Common myeloid progenitor, CD34-positive (primary cell): ENCODE measurements around the gene MAT2A. TPM values are rescaled to one million over a fixed set of nuclear protein-coding genes. Genes with fewer than 3 reads are reported as not detected.

Experiments used
- CTCF ChIA-PET: fragments of 350-600 bp; sonication (Branson Sonifier 250); formaldehyde crosslinking; loops from one replicate; lab custom pipeline; 2021; ENCODE audit warnings: antibody characterized with exemption; lab: Charles Lee
- POLR2A ChIA-PET: fragments of 350-600 bp; sonication (Branson Sonifier 250); formaldehyde crosslinking; loops from one replicate; lab custom pipeline; 2021; ENCODE audit warnings: antibody characterized with exemption; lab: Charles Lee
- DNase-seq, 3 donors: peaks; one replicate each; pipeline versions ENCODE4 v3.0.0 to v3.0.0-alpha.2; 2013
- H3K27ac ChIP-seq, 2 experiments: 1 replicate in 1 of 2; 2 replicates in 1 of 2; pipeline ENCODE4 v1.7.0; 2013; ENCODE audit warnings: inconsistent platforms in 2 of 2, low read length in 2 of 2, mild to moderate bottlenecking in 2 of 2, low read depth in 1 of 2, moderate library complexity in 1 of 2; ENCODE audit not compliant: severe bottlenecking in 2 of 2, insufficient read depth in 1 of 2, poor library complexity in 1 of 2
- H3K27me3 ChIP-seq, 5 experiments: replicated peaks in 2 of 5; 1 replicate in 3 of 5; 2 replicates in 2 of 5; pipeline versions ENCODE4 v1.6.1 to v1.7.0; 2013; ENCODE audit warnings: low read length in 4 of 5, mild to moderate bottlenecking in 2 of 5, moderate library complexity in 2 of 5, inconsistent platforms in 1 of 5; ENCODE audit not compliant: insufficient read depth in 5 of 5, control insufficient read depth in 4 of 5
- H3K36me3 ChIP-seq, 4 experiments: 1 replicate in 2 of 4; 2 replicates in 2 of 4; pipeline versions ENCODE4 v1.6.1 to v1.7.0; 2013; ENCODE audit warnings: low read length in 3 of 4, control low read depth in 1 of 4, mild to moderate bottlenecking in 1 of 4; ENCODE audit not compliant: control insufficient read depth in 4 of 4, insufficient read depth in 4 of 4
- H3K4me1 ChIP-seq, 4 experiments: 1 replicate in 3 of 4; 2 replicates in 1 of 4; pipeline versions ENCODE4 v1.6.1 to v1.7.1; 2013; ENCODE audit warnings: low read length in 3 of 4, mild to moderate bottlenecking in 3 of 4, control low read depth in 1 of 4, inconsistent platforms in 1 of 4, moderate library complexity in 1 of 4; ENCODE audit not compliant: control insufficient read depth in 4 of 4, insufficient read depth in 4 of 4; ENCODE audit errors: control extremely low read depth in 1 of 4
- H3K4me3 ChIP-seq, 7 experiments: 1 replicate in 4 of 7; 2 replicates in 3 of 7; pipeline versions ENCODE4 v1.5.1 to v1.7.0; 2013; ENCODE audit warnings: mild to moderate bottlenecking in 7 of 7, low read length in 6 of 7, moderate library complexity in 6 of 7, inconsistent platforms in 2 of 7, low read depth in 2 of 7, control low read depth in 1 of 7; ENCODE audit not compliant: insufficient read depth in 4 of 7, control insufficient read depth in 1 of 7; ENCODE audit errors: extremely low read depth in 1 of 7
- H3K9me3 ChIP-seq, 5 experiments: 1 replicate in 4 of 5; 2 replicates in 1 of 5; pipeline versions ENCODE4 v1.6.1 to v1.7.1; 2013; ENCODE audit warnings: low read length in 4 of 5, mild to moderate bottlenecking in 2 of 5, inconsistent platforms in 1 of 5, low read depth in 1 of 5, moderate library complexity in 1 of 5; ENCODE audit not compliant: control insufficient read depth in 4 of 5, insufficient read depth in 2 of 5; ENCODE audit errors: control extremely low read depth in 1 of 5
- WGBS: methylation state at CpG from one replicate; pipeline ENCODE4 v1.1.5; 2013; ENCODE audit not compliant: insufficient coverage; 5-methylcytosine and 5-hydroxymethylcytosine counted together
- polyA plus RNA-seq: library from polyadenylated mRNA; unstranded; fragments of 120-200 nt; gene quantifications from one replicate; pipeline ENCODE4 v1.2.1, GENCODE V29; 2013

MAT2A gene
- polyA plus RNA-seq, result 238 TPM

- WGBS, result under 1% methylated on average over 83 of the region's 92 CpGs
- Histone ChIP-seq H3K27ac (peak within 1 kb of the TSS; percentile 98 to 100), H3K36me3 (peaks cover 16 to 42% (median 24%) of the 10 kb centered on the region in 4 experiments), H3K9me3 (no peaks in the 10 kb centered on the region), H3K4me3 (peak within 1 kb of the TSS; percentile 61 to 96 (median 85)), H3K4me1 (peaks cover 37 to 68% (median 60%) of the 10 kb centered on the region in 4 experiments), H3K27me3 (no peaks in the 10 kb centered on the region)
- DNase-seq, result peak; percentile 93 to 97 (median 96)
- ChIA-PET CTCF (interaction anchor here (0.7 to 28.0 kb wide), 11 partner anchors 9 to 131 kb away, joined by 3 to 584 read pairs (median 5); partner anchors contain the start of gene SH2D6), POLR2A (interaction anchor here (0.7 to 3.5 kb wide), 24 partner anchors 12 to 173 kb away, joined by 3 to 69 read pairs (median 6); partner anchors contain the start of genes GGCX, SH2D6, TMEM150A and VAMP8)
These were observed at the start of gene MAT2A for GRCh38 chr2:85538507-85539360. TSS of gene MAT2A (plus strand) at chr2:85539168. CDS start at chr2:85539288, 120 bp downstream.

GRCh38 chr2:85490861-85491755, 47.9 kb upstream of the MAT2A start:
- H3K9me3 ChIP-seq, result peaks cover 0 to 8% (median 1%) of the 10 kb centered on the region in 5 experiments
- no peak for DNase-seq
- no peak overlapping the region for H3K4me3 ChIP-seq
- ChIA-PET POLR2A (no interaction called here), CTCF (interaction anchor here (0.8 to 2.0 kb wide), 6 partner anchors 10 to 71 kb away, joined by 3 to 6 read pairs (median 5); no protein-coding TSS in a partner anchor)
- no peak overlapping the region for H3K27ac ChIP-seq
- no peaks in the 10 kb centered on the region for H3K27me3 ChIP-seq
- 90% methylated on average over 2 of the region's 3 CpGs for WGBS
- no peaks in the 10 kb centered on the region for H3K4me1 ChIP-seq
- H3K36me3 ChIP-seq, result no peaks in the 10 kb centered on the region

GRCh38 chr2:85496436-85496835, 42.5 kb upstream of the MAT2A start:
- Histone ChIP-seq H3K27me3 (no peaks in the 10 kb centered on the region), H3K9me3 (peaks cover 0 to under 1% (median 0%) of the 10 kb centered on the region in 5 experiments), H3K4me3 (no peak overlapping the region), H3K4me1 (peaks cover 0 to 25% (median 13%) of the 10 kb centered on the region in 4 experiments), H3K27ac (no peak overlapping the region), H3K36me3 (no peaks in the 10 kb centered on the region)
- POLR2A ChIA-PET, result interaction anchor here (1.0 kb wide), 1 partner anchor 38 kb away, joined by 3 read pairs; no protein-coding TSS in a partner anchor
- no peak for DNase-seq
- CTCF ChIA-PET, result interaction anchor here (1.0 to 1.9 kb wide), 4 partner anchors 11 to 112 kb away, joined by 3 to 6 read pairs (median 3); no protein-coding TSS in a partner anchor
- no CpG with 5 or more reads among the region's 1 CpG for WGBS

GRCh38 chr2:85497944-85498630, 40.9 kb upstream of the MAT2A start:
- Histone ChIP-seq H3K9me3 (no peaks in the 10 kb centered on the region), H3K27ac (no peak overlapping the region), H3K4me3 (no peak overlapping the region), H3K36me3 (no peaks in the 10 kb centered on the region), H3K27me3 (no peaks in the 10 kb centered on the region), H3K4me1 (peaks cover 0 to 41% (median 25%) of the 10 kb centered on the region in 4 experiments)
- no peak for DNase-seq
- no CpG with 5 or more reads among the region's 4 CpGs for WGBS
- ChIA-PET POLR2A (no interaction called here), CTCF (interaction anchor here (1.0 kb wide), 1 partner anchor 12 kb away, joined by 3 read pairs; no protein-coding TSS in a partner anchor)

- CTCF ChIA-PET, result interaction anchor here (0.8 to 2.0 kb wide), 5 partner anchors 10 to 81 kb away, joined by 3 to 6 read pairs (median 4); no protein-coding TSS in a partner anchor
These were observed 37.7 kb upstream of the MAT2A start for GRCh38 chr2:85501248-85501647.

GRCh38 chr2:85502720-85503119, 36.2 kb upstream of the MAT2A start:
- WGBS, result 60% methylated on average over 3 of the region's 3 CpGs
- H3K4me3 ChIP-seq, result peak overlapping the region in 1 of 7 experiments; percentile 22
- H3K9me3 ChIP-seq, result no peaks in the 10 kb centered on the region
- no peaks in the 10 kb centered on the region for H3K27me3 ChIP-seq
- no peak for DNase-seq
- H3K27ac ChIP-seq, result no peak overlapping the region
- ChIA-PET POLR2A (no interaction called here), CTCF (interaction anchor here (0.9 to 2.8 kb wide), 12 partner anchors 10 to 112 kb away, joined by 3 to 11 read pairs (median 4); no protein-coding TSS in a partner anchor)
- no peaks in the 10 kb centered on the region for H3K36me3 ChIP-seq
- peaks cover 0 to 62% (median 31%) of the 10 kb centered on the region in 4 experiments for H3K4me1 ChIP-seq

More at GRCh38 chr2:85501248-85501647, 37.7 kb upstream of the MAT2A start:
- POLR2A ChIA-PET, result no interaction called here
- Histone ChIP-seq H3K4me3 (peak overlapping the region in 1 of 7 experiments; percentile 28), H3K4me1 (peaks cover 0 to 62% (median 31%) of the 10 kb centered on the region in 4 experiments), H3K27ac (no peak overlapping the region), H3K36me3 (no peaks in the 10 kb centered on the region), H3K27me3 (no peaks in the 10 kb centered on the region), H3K9me3 (no peaks in the 10 kb centered on the region)
- WGBS, result 70% methylated on average over 3 of the region's 3 CpGs
- peak in 2 of 3 donors; percentile 28 to 41 for DNase-seq
